HG03159 (cell line): ENCODE results near the gene OR2V2.
"Not testable (repeated sequence)": the region's sequence is repeated elsewhere in the genome, so short reads cannot be mapped to it uniquely, and the experiment has no call there.

Source experiments
- ATAC-seq: cut with Tn5 transposase; IDR thresholded peaks from one replicate; pipeline ENCODE4 v1.9.1; 2021; ENCODE audit warnings: mild to moderate bottlenecking, moderate library complexity; ENCODE audit not compliant: unreplicated experiment

Gene OR2V2

GRCh38 chr5:181168595-181169118 lies 21.3 kb downstream of the OR2V2 start:
- no peak for ATAC-seq

GRCh38 chr5:181169459-181170236 lies 22.3 kb downstream of the OR2V2 start:
- ATAC-seq: peak; percentile 36

DNA sequence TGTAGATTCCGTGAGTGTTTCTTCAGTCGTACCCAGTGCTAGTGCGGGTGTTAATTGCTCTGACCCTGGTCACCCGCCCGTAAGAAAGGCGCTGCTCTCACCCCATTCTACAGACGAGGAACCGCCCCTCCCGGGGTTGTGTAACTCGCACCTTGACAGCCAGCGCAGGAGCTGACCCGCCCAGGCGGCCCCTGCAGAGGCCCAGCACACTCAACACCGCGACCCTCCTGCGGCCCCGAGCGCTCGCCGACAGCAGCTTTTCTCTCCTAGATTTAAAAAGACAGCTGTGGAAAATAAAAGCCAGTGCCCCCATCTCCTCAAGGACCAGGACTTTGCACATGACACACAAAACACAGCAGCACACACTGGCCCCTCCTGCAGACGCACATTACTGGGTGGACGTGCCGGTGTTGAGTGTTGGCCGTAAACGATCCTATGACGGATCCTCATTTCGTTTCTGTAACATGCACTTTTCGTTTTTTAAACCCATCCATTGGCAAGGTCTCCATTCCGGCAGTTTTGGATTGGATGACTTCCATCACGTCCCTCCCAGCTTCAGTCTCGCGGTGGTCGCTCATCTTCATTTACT lies 22.9 kb downstream of the OR2V2 start:
- ATAC-seq: no peak

DNA sequence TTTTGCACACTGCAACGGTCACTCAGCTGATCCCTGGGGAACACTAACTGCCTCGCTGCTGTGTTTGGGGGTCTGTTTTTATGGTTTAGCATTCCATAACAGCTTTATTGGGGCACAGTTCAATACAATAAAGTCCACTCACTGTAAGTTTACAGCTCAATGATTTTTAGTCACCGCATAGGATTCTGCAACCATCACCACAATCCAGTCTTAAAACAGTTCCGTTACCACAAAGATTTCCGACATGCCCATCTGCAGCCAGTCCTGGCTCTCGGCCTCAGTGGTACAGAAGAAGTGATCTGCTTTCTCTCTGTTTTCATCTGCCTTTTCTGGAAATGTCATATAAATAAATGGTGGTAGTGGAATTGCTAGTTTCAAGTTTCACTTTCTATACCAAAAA lies 23.6 kb downstream of the OR2V2 start:
- no peak for ATAC-seq

DNA sequence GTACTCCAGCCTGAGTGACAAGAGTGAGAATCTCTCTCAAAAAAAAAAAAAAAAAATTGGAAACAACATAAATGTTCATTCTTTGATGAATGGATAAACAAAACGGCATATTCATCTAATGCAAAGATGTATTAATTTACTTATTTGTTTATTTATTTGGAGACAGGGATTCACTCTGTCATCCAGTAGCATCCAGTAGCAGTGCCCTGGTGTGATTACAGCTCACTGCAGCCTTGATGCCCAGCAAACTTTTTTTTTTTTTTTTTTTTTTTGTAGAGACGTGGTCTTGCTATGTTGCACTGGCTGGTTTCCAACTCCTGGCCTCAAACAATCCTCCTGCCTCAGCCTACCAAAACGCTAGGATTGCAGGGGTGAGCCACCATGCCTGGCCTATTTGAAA lies 24.4 kb downstream of the OR2V2 start:
- ATAC-seq: no peak

DNA sequence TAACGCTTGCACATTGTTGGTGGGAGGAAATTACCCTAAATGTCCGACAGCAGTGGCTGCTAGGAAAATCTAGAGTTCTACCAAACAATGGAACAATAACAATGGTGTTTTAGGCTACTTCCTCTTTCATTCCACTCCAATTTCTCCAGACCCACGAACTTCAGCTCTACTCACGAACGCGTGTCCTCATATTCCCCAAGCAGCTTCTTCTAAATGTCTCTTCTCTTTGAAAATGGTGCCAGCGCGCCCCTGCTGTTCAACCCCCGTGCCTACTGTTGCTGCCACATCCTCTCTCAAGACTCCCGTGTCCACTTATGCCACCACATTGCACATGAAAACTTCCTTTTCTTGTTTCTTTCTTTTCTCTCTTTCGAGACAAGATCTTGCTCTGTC lies 25.6 kb downstream of the OR2V2 start:
- peak; percentile 26 for ATAC-seq

DNA sequence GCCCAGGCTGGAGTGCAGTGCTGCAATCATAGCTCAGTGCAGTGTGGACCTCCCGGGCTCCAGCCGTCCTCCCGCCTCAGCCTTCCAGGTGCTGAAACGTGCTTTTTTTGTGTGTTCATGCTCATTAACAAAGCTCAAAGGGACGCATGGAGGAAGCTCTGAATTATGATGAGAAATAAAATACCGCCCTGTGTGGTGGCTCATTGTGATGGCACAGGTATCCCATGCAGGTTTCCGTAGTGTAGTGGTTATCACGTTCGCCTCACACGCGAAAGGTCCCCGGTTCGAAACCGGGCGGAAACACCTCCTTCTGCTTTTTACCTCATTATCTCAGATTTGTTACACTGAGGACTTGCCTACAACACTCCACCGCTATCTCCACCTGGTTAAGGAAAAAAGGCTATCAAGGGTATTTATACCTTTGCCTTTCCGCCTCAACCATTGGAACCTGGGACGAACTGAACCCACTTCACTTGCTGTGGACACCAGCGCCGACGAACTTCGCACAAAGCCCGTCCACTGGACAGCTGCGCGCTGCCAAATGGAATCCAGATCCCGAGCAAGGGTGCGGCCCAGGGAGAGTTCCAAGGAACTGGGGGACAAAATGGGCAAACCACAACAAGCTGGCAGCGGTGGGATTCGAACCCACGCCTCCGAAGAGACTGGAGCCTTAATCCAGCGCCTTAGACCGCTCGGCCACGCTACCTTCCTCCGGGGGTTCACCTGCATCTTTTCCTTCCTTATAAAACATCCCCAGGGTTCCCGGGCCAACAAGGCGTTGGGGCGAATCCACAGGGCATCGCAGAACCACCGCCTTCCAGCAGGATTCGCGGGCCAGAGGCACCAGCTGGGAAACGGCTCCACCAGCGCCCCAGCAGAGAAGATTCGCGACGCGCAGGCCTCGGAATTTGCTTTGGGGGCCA lies 26.3 kb downstream of the OR2V2 start:
- peak; percentile 44 for ATAC-seq

DNA sequence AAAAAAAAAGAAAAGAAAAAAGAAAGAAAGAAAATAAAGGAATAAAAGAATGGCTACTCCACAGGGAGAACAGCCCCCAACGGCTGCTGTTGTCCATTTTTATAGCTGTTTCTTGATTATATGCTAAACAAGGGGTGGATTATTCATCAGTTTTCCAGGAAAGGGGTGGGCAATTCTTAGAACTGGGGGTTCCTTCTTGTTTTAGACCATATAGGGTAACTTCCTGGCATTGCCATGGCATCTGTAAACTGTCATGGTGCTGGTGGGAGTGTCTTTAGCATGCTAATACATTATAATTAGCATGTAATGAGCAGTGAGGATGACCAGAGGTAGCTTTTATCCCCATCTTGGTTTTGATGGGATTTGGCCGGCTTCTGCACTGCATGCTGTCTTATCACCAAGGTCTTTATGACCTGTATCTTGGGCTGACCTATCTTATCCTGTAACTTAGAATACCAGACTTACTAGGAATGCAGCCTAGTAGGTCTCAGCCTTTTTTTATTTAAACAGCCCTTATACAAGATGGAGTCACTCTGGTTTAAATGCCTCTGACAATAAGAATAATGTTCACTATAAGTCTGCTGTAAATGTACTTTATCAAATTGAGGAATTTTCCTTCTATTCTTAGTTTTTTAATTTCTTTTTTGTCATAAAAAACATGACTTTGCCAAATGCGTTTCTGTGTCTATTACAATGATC lies 29.0 kb downstream of the OR2V2 start:
- ATAC-seq: no peak

- not testable (repeated sequence) for ATAC-seq
Observed at GRCh38 chr5:181177559-181177958, 30.2 kb downstream of the OR2V2 start.

- ATAC-seq: peak; percentile 50
Observed at GRCh38 chr5:181181650-181182565, 34.5 kb downstream of the OR2V2 start.

DNA sequence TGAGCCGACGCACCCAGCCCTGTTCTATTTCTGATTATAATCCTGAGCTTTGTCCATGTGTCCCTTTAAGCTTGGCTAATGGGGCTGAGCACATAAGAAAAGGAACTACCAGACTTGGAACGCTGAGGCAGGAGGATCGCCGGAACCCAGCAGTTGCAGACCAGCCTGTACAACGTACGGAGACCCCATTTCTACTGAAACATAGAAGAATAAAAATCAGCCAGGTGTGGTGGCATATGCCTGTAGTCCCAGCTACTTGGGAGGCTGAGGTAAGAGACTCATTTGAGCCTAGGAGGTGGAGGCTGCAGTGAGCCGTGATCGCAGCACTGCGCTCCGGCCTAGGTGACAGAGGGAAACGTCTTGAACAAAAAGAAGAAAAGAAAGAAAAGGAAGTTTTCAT lies 35.3 kb downstream of the OR2V2 start:
- ATAC-seq: no peak

DNA sequence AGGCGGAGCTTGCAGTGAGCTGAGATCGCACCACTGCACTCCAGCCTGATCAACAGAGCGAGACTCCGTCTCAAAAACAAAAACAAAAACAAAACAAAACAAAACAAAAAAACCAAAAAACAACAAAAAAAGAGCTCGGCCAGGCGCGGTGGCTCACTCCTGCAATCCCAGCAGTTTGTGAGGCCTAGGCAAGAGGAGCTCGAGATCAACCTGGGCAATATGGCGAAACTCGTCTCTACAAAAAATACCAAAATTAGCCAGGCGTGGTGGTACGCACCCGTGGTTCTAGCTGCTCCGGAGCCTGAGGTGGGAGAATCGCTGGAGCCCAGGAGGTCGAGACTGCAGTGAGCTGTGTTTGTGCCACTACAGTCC lies 37.4 kb downstream of the OR2V2 start:
- ATAC-seq: no peak

- ATAC-seq: no peak
Observed at GRCh38 chr5:181185560-181185959, 38.2 kb downstream of the OR2V2 start.

- ATAC-seq: no peak
Observed at GRCh38 chr5:181186022-181186421, 38.6 kb downstream of the OR2V2 start.

- ATAC-seq: no peak
Observed at GRCh38 chr5:181186986-181187499, 39.7 kb downstream of the OR2V2 start.

DNA sequence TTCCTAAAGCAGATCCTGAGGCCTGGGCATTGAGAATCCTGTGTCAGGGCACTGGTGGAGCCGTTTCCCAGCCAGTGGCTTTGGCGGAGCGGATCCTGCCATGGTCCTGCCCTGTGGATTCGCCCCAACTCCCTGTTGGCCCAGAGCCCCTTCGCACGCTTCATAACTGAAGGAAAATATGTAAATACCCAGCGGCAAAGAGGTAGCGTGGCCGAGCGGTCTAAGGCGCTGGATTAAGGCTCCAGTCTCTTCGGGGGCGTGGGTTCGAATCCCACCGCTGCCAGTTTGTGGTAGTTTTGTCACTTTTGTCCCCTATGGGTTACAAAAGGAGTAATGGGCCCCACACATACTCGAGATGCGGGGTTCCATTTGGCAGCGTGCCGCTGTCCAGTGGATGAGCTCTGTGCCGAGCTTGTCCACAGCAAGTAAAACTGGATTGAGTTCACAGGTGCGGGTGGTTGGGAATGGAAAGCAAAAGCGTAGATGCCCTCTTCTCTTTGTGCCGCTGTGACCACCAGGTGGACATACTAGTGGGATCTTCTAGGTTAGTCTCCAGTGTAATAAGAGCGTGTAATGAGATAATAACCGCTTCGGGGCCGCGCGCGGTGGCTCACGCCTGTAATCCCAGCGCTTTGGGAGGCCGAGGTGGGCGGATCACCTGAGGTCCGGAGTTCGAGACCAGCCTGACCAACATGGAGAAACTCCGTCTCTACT lies 40.3 kb downstream of the OR2V2 start:
- no peak for ATAC-seq

GRCh38 chr5:181188700-181189362 lies 41.4 kb downstream of the OR2V2 start:
- no peak for ATAC-seq

DNA sequence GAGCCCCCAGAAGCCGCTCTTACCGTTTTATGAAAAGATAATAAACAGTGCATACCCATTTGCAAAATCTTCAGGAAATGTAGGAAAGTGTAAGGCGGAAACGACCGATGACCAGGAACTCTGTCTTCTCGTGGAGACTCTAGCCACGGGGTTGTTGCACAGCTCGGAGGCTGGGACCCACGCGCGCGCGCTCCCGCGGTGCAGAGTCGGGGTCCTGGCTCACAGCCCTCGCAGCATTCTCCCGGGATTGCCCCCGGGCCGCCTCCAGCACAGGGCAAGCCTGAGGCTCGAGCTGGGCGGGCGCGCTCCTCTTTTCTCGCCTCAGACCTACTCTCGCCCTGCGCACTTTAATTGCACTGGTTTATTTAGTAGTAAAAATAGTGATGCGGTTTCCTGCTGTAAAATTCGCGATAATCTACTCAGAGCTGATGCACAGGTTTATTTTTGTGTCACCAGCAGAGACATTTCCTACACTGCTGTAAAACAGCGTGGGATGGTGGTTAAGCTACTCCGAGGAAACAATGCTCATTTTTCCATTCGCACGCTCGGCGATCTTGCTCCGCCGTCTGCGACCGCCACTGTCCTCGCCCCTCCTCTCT lies 42.1 kb downstream of the OR2V2 start:
- ATAC-seq: no peak
